H1 (cell line): ENCODE results near the gene ISOC2. TPM values are rescaled to one million over a fixed set of nuclear protein-coding genes. Genes with fewer than 3 reads are reported as not detected.

Experiments
- CBX5 ChIP-seq: fragments of 300-800, 300-1000 bp; sonication (generic); IDR thresholded peaks from 2 replicates; pipeline ENCODE4 v1.7.1; 2016; ENCODE audit warnings: antibody characterized with exemption, low read length, low read depth
- MAFK ChIP-seq: IDR thresholded peaks from 2 replicates; pipeline ENCODE4 v1.6.1; 2012; ENCODE audit warnings: low read depth, mild to moderate bottlenecking, improper control_type of control experiment, low read length
- PHF8 ChIP-seq: fragments of 200-600 bp; sonication (generic); conservative IDR thresholded peaks from 2 replicates; pipeline ENCODE4 v1.7.1; 2012; ENCODE audit warnings: low read depth, mild to moderate bottlenecking, inconsistent platforms, low read length, moderate library complexity
- polyA plus RNA-seq, 7 experiments: library from polyadenylated mRNA; depleted of rRNA in 3 of 7; stranded (reverse) in 5 of 7; unstranded in 2 of 7; fragments of >200 nt in 5 of 7; fragments of 200-250 nt in 2 of 7; gene quantifications; 1 replicate in 5 of 7; 2 replicates in 1 of 7; 4 replicates in 1 of 7; pipeline versions ENCODE4 v1.2.1 to v1.2.3, GENCODE V29; 2011 to 2013; ENCODE audit warnings: missing spikeins in 2 of 7, mixed read lengths in 2 of 7
- total RNA-seq: library from RNA; stranded (reverse); fragmentation: NEBNext Ultra II Directional; extraction: Animal tissue kit (Norgen Biotek cat#: 25700); gene quantifications from 2 replicates; pipeline ENCODE4 v1.2.1, GENCODE V29; 2021

Gene ISOC2
- total and polyA plus RNA-seq, 2 of the 8 experiments (the other 6 are each of a cell fraction or from before 2014, with no cell fraction given): 96.9 to 152 TPM

DNA sequence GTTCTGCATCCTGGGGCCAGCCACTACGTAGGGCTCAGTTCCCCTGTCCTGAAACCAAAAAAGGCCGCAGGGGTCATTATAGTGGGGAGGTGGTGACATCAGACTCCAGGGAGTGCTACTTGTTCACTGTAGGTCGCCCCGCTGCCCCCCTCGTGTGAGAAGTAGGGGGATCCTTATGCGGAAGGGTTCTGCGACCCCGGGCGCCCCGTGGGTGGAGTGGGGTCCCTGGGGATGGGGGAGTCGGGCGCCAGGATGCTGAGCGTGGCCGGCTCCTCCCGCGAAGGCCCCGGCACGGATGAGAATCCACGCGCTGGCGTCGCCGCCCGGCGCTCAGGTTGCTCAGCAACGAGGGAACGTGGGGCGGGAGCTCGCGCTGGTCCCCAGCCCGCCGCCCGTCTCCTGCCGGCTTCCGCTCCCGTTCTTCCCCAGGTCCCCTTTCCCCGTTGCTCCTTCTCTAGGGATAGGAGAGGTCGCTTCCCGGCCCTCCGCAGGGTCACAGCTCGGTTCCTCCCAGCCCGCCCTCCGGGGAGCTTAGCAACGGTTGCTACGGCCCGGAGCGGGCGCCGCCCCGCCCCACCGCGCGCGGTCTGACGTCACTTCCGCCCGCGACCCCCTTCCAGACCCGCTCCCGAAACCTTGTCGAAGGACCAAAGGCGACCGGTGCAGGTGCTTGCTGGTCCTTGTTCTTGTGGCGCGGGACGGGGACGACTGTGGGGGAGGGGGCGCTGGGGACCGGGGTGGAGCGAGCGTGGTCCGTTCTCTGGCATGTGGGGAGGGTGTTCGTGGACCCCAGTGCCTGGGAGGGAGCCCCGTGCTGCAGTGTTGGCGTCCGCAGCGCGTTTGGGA lies 23.4 kb upstream of the ISOC2 start, which contains the start of gene NAT14 (continued):
- TF ChIP-seq PHF8: no peak
- no peak for TF ChIP-seq MAFK
- TF ChIP-seq CBX5: no peak
